Mucosa of rectum (tissue), 2 donors: ENCODE measurements around the gene TM9SF2.
"Not testable (repeated sequence)": the region's sequence is repeated elsewhere in the genome, so short reads cannot be mapped to it uniquely, and the experiment has no call there.

Experiments used
- H3K27ac ChIP-seq, 2 donors: one replicate each; pipeline ENCODE4 v1.7.0; 2013; ENCODE audit warnings: inconsistent platforms in 2 of 2, low read depth in 2 of 2, low read length in 2 of 2
- H3K27me3 ChIP-seq, 2 donors: one replicate each; pipeline ENCODE4 v1.7.0; 2013; ENCODE audit warnings: low read length in 2 of 2; ENCODE audit not compliant: control insufficient read depth in 2 of 2, insufficient read depth in 2 of 2
- H3K36me3 ChIP-seq, 2 donors: one replicate each; pipeline ENCODE4 v1.7.0; 2013; ENCODE audit warnings: low read length in 2 of 2; ENCODE audit not compliant: control insufficient read depth in 2 of 2, insufficient read depth in 2 of 2
- H3K4me1 ChIP-seq, 2 donors: one replicate each; pipeline ENCODE4 v1.7.0; 2013; ENCODE audit warnings: low read length in 2 of 2, mild to moderate bottlenecking in 1 of 2; ENCODE audit not compliant: control insufficient read depth in 2 of 2, insufficient read depth in 2 of 2
- H3K4me3 ChIP-seq, 2 donors: one replicate each; pipeline ENCODE4 v1.7.0; 2013; ENCODE audit warnings: low read length in 2 of 2
- H3K9ac ChIP-seq, 2 donors: one replicate each; pipeline ENCODE4 v1.7.0; 2013; ENCODE audit warnings: low read length in 2 of 2, low read depth in 1 of 2, mild to moderate bottlenecking in 1 of 2
- H3K9me3 ChIP-seq, 2 donors: one replicate each; pipeline ENCODE4 v1.7.0; 2013; ENCODE audit warnings: low read length in 2 of 2; ENCODE audit not compliant: control insufficient read depth in 2 of 2
- donor health status: healthy.
- donor health status: Normal muscosa, but diverticular disease.

The TM9SF2 gene

DNA sequence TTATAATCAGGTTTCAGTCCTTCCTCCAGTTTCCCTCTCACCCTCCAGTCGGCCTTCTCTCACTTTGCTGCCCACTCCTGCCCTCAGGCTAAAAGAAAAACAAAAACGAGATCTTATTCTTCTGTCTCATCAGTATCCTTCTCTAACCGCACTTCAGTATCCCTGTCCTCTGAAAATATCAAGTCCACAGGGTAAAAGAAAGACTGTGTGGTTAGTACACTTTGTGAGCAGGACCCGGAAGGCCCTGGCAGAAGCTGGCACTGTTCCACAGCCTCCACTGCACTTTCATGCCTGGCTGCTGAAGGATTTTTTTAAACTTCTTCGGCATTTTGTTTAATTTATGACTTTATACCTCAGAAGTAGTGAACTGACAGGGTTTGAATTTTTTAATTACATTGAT lies 51.8 kb downstream of the TM9SF2 start:
- Histone ChIP-seq H3K4me1 (peaks cover 0 to under 1% of the 10 kb centered on the region in 2 donors), H3K27ac (no peak overlapping the region), H3K27me3 (no peaks in the 10 kb centered on the region), H3K9ac (no peak overlapping the region), H3K36me3 (peaks cover 71 to 76% of the 10 kb centered on the region in 2 donors), H3K4me3 (no peak overlapping the region), H3K9me3 (no peaks in the 10 kb centered on the region)

DNA sequence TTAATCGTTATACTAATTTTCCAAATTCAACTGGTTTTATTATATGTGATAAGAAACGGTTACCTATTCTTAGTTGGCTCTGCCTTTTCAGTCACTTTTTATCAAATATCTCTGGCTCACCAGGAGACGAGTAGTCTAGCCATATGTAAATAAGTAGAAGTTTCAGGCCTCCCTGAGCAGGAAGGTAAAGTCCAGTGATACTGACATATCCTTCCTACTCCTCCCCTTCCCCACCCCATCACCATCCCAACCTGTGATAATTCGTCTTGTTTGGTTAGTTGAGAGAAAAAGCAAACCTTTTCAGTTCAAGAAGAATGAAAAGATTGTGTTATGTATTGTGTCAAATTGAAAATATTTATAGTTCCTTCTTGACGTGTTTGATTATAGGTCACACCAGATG lies 53.9 kb downstream of the TM9SF2 start:
- H3K27ac ChIP-seq = no peak overlapping the region

DNA sequence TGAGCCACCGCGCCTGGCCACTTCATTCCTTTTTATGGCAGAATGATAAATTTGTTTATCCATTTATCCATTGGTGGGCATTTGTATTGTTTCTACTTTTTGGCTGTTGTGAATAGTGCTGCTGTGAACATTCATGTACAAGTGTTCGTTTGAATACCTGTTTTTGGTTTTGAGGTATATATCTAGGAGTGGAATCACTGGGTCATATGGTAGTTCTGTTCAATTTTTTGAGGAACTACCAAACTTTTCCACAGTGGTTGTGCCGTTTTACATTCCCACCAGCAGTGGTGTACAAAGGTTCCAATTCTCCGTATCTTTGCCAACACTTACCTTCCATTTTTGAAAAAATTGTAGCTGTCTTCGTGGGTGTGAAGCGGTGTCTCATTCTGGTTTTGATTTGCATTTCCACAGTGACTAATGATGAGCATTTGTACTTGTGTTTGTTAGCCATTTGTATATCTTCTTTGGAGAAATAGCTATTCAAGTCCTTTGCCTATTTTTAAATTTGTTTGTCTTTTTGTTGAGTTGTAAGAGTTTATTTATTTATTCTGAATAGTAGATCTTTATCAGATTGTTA lies 55.7 kb downstream of the TM9SF2 start:
- no peaks in the 10 kb centered on the region for H3K4me1 ChIP-seq
- H3K27me3 ChIP-seq = no peaks in the 10 kb centered on the region
- H3K9me3 ChIP-seq = no peaks in the 10 kb centered on the region
- no peak overlapping the region for H3K4me3 ChIP-seq
- peaks cover 52 to 69% of the 10 kb centered on the region in 2 donors for H3K36me3 ChIP-seq
- H3K27ac ChIP-seq = no peak overlapping the region
- H3K9ac ChIP-seq = no peak overlapping the region

More for the DNA sequence above, 53.9 kb downstream of the TM9SF2 start:
- Histone ChIP-seq H3K4me1 (no peaks in the 10 kb centered on the region), H3K9me3 (no peaks in the 10 kb centered on the region), H3K36me3 (peaks cover 66 to 72% of the 10 kb centered on the region in 2 donors), H3K4me3 (no peak overlapping the region), H3K27me3 (no peaks in the 10 kb centered on the region), H3K9ac (no peak overlapping the region)

DNA sequence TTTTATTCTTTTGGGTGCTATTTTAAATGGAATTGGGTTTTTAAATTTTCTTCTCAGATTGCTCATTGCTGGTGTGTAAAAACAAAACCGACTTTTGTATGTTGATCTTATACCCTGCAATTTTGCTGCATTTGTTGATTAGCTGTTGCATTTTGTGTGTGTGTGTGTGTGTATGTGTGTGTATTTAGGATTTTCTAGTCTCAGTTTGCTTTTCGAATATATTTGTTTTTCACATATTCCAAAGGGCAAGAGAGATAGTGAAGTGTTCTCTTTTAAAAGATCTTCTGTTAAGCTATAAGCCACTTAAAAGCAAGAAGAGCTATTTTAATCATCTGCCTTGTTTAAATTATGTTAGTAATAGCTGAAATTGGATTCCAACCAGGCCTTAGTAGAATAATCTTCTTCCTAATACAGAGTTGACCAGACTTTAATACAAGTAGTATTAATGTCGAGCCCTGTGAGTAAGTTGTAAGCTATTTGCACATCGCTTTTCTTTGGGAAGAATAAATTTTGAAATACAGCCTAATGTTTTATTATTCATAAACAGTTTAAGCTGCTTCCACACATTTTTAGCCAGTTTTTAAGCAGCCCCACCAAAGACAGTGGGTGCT lies 57.4 kb downstream of the TM9SF2 start:
- no peaks in the 10 kb centered on the region for H3K4me1 ChIP-seq
- no peaks in the 10 kb centered on the region for H3K9me3 ChIP-seq
- no peaks in the 10 kb centered on the region for H3K27me3 ChIP-seq
- H3K27ac ChIP-seq = no peak overlapping the region
- H3K36me3 ChIP-seq = peaks cover 46 to 59% of the 10 kb centered on the region in 2 donors
- no peak overlapping the region for H3K9ac ChIP-seq
- H3K4me3 ChIP-seq = no peak overlapping the region

DNA sequence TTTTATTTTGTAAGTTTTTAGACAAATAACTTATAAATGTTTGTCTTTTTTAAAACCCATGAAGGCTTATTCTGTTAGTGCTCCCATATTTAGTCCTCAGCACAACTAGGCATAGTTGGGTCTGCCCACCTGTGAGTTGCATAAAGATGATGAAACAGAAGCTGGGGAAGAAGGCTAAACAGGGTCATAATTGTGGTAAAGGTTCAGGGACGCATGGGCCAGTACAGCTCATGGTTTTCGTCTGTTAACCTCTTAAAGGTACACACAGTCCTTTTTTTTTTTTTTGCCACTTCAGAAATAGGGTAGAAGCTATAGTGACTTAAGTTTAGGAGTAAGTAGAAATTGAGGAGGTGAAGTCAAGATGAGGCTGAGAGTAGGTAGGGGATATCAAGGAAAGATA lies 58.3 kb downstream of the TM9SF2 start:
- peaks cover 41 to 53% of the 10 kb centered on the region in 2 donors for H3K36me3 ChIP-seq
- H3K9me3 ChIP-seq = no peaks in the 10 kb centered on the region
- no peaks in the 10 kb centered on the region for H3K4me1 ChIP-seq
- H3K9ac ChIP-seq = no peak overlapping the region
- H3K27ac ChIP-seq = no peak overlapping the region
- H3K27me3 ChIP-seq = no peaks in the 10 kb centered on the region
- no peak overlapping the region for H3K4me3 ChIP-seq

DNA sequence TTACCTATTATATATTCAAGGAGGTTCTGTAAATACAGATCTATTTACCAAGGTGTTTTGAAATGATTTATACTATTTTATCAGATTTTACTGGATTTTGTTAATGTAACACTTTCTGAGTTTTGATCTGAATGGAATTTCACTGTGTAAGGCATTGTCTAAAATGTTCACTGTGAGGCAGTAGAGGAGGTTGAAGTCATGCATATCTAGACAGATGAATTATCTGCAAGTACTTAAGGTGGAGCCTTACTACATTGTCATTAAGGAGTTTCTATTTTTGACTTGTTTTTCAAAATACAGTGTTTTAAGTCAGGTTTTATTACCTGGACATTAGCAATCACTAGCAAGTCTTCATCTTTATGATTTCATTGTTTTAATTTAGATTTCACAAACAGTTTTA lies 62.1 kb downstream of the TM9SF2 start:
- Histone ChIP-seq H3K36me3 (peaks cover 22 to 31% of the 10 kb centered on the region in 2 donors), H3K4me3 (no peak overlapping the region), H3K4me1 (no peaks in the 10 kb centered on the region), H3K9me3 (no peaks in the 10 kb centered on the region), H3K27me3 (no peaks in the 10 kb centered on the region), H3K9ac (no peak overlapping the region), H3K27ac (no peak overlapping the region)

DNA sequence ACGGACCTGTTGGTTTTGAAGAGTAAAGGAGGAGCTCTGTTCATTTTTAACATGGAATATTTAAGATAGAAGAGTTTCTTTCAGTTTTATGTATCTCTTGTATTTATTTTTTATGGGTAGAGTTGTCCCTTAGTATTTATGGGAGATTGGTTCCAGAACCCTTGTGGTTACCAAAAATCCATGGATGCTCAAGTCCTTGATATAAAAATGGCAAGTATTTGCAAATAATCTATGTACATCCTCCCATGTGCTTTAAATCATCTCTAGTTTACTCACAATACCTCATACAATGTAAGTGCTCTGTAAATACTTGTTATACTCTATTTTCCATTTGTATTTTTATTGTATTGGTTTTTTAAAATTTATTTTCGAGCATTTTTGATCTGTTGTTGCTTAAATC lies 63.1 kb downstream of the TM9SF2 start:
- H3K9ac ChIP-seq = no peak overlapping the region
- peaks cover 19 to 23% of the 10 kb centered on the region in 2 donors for H3K36me3 ChIP-seq
- H3K27me3 ChIP-seq = no peaks in the 10 kb centered on the region
- no peaks in the 10 kb centered on the region for H3K4me1 ChIP-seq
- H3K4me3 ChIP-seq = no peak overlapping the region
- peaks cover 0 to 2% of the 10 kb centered on the region in 2 donors for H3K9me3 ChIP-seq
- no peak overlapping the region for H3K27ac ChIP-seq

DNA sequence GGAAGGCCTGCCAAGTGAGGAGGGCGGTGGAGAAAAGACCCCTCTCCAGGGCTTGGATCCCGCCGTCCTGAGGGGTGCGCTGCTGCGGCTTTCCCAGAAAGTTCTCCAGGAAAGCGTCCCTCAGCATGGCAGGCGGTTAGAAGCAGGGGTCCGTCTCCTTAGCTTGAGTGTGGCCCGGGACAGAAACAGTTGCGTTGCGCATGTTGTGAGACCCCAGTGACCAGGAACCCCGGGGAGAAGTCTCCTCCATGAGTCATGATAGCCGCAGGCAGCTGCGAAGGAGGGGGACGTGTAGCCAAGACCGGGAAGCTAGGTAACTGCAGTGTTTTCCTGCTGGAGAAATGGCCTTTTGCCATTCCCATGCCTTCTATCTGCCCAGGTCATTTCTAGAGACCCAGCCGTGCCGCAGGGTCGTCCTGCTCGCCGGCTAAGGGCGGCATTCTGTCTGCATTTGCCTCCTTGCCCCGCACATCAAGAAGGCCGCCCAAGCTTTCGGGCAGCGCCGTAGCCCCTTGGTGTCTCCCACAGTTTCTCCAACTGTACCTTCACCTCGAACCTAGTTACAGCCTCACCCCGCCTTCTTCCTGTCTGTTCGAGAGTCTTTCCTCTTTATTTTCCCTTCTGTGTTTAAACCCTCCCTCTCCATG lies 64.3 kb downstream of the TM9SF2 start:
- peaks cover 0 to 2% of the 10 kb centered on the region in 2 donors for H3K9me3 ChIP-seq
- H3K36me3 ChIP-seq = peaks cover 11 to 15% of the 10 kb centered on the region in 2 donors
- H3K27ac ChIP-seq = no peak overlapping the region
- H3K27me3 ChIP-seq = no peaks in the 10 kb centered on the region
- H3K9ac ChIP-seq = no peak overlapping the region
- H3K4me3 ChIP-seq = no peak overlapping the region
- H3K4me1 ChIP-seq = no peaks in the 10 kb centered on the region

DNA sequence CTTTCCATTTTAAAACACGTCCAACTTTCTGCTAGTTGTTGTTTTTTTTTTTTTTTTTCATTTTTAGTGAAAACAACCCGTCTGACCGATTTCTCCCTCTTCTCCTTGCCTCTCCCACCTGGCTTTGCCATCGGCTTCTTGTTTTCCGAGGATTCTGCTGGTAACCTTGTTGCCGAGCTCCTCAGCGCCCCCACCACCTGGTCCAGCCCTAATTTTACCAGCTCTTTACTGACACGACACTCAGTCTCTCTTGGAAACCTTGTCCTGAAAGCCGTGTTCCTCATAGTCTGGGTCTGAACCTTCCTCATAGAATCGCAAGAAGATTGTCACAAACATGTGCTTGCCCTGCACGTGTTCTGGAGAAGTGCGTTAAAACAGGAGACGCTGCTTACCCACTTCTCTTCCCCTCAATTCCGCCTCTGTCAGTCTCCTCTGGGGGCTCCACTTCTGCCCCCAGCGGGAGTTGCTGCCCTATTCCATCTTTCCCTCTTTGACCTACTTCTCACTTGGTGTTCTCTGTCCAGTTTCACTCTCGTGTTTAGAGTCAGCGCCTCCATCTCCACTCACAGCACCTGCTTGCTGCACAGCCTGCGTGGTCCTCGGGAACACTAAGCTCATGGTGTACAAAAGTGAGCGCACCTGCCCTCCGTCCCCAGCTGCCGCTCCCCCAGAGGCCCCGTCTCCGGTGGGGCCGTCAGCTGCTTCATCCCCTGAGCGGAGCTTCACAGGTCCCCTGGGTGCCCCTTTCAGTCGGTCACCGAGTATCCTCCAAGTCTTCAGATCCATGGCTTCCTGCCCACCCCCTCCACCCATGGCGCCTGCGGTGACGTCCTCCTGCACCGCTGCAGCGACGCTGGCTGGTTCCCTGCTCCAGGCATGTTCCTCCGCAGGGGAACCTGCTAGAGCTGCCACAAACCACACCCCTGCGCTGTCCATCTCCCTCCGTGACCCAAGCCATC lies 65.1 kb downstream of the TM9SF2 start:
- Histone ChIP-seq H3K4me1 (no peaks in the 10 kb centered on the region), H3K27ac (no peak overlapping the region), H3K27me3 (no peaks in the 10 kb centered on the region), H3K9me3 (peaks cover 0 to 2% of the 10 kb centered on the region in 2 donors), H3K36me3 (peaks cover 10 to 12% of the 10 kb centered on the region in 2 donors), H3K4me3 (no peak overlapping the region), H3K9ac (no peak overlapping the region)

DNA sequence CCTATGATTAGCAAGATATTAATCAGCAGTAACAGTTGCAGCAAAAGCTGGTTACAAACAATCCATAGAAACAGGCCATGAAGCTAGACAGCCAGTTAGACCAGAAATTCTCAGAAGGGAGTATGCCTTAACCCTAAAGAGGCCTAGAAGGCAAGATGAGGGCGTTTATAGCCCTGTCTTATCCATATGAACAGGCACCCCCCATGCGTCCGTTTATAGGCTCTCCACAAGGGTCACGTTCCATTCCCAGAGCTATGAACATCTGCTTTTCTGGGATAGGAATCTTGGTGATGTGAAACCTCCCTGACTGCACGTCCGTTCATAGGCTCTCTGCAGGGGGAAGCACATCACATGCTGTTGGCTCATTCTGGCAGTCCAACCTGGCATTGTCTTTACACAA lies 67.6 kb downstream of the TM9SF2 start:
- H3K4me1 ChIP-seq, H3K27ac ChIP-seq, H3K4me3 ChIP-seq, H3K36me3 ChIP-seq, H3K27me3 ChIP-seq, H3K9ac ChIP-seq, H3K9me3 ChIP-seq: not testable (repeated sequence)
